ENCODE measurements around the gene DYNLRB1.
A peak's percentile ranks its signal among the peaks of the same experiment; 100 is the strongest.
"Not testable (repeated sequence)": the region's sequence is repeated elsewhere in the genome, so short reads cannot be mapped to it uniquely, and the experiment has no call there.

DYNLRB1 gene

GRCh38 chr20:34516247-34517113, at the start of gene DYNLRB1:
TSS of gene DYNLRB1 (plus strand) at chr20:34516422. CDS start at chr20:34516459, 37 bp downstream.
- no peak for TF ChIP-seq CTCF (conservative IDR thresholded peaks at IDR 0.05; ENCODE audit: low read depth, low read length)
- peak; percentile 97 for DNase-seq (ENCODE audit: low read depth)

GRCh38 chr20:34468951-34469350, 47.3 kb upstream of the DYNLRB1 start:
- no peak for DNase-seq (ENCODE audit: low read depth)
- no peak overlapping the region for H3K4me3 ChIP-seq (ENCODE audit: low read depth, low read length)
- no peak for TF ChIP-seq CTCF (conservative IDR thresholded peaks at IDR 0.05; ENCODE audit: low read depth, low read length)

More at GRCh38 chr20:34516247-34517113, at the start of gene DYNLRB1:
- H3K4me3 ChIP-seq (ENCODE audit: low read depth, low read length): peak within 1 kb of the TSS; percentile 89

GRCh38 chr20:34472246-34472925, 43.8 kb upstream of the DYNLRB1 start:
- DNase-seq (ENCODE audit: low read depth): peak; percentile 45
- TF ChIP-seq CTCF (conservative IDR thresholded peaks at IDR 0.05; ENCODE audit: low read depth, low read length): no peak
- H3K4me3 ChIP-seq (ENCODE audit: low read depth, low read length): no peak overlapping the region

GRCh38 chr20:34473262-34473883, 42.8 kb upstream of the DYNLRB1 start:
- DNase-seq (ENCODE audit: low read depth): peak; percentile 70
- H3K4me3 ChIP-seq (ENCODE audit: low read depth, low read length): no peak overlapping the region
- peak; percentile 64 for TF ChIP-seq CTCF (conservative IDR thresholded peaks at IDR 0.05; ENCODE audit: low read depth, low read length)

GRCh38 chr20:34475979-34476736, 40.1 kb upstream of the DYNLRB1 start:
- TF ChIP-seq CTCF (conservative IDR thresholded peaks at IDR 0.05; ENCODE audit: low read depth, low read length): peak; percentile 51
- H3K4me3 ChIP-seq (ENCODE audit: low read depth, low read length): no peak overlapping the region
- DNase-seq (ENCODE audit: low read depth): peak; percentile 36

GRCh38 chr20:34479627-34480026, 36.6 kb upstream of the DYNLRB1 start:
- no peak for DNase-seq (ENCODE audit: low read depth)
- TF ChIP-seq CTCF (conservative IDR thresholded peaks at IDR 0.05; ENCODE audit: low read depth, low read length): no peak
- H3K4me3 ChIP-seq (ENCODE audit: low read depth, low read length): no peak overlapping the region

GRCh38 chr20:34482154-34482553, 34.1 kb upstream of the DYNLRB1 start:
- DNase-seq (ENCODE audit: low read depth); H3K4me3 ChIP-seq (ENCODE audit: low read depth, low read length): not testable (repeated sequence)

GRCh38 chr20:34483585-34484220, 32.5 kb upstream of the DYNLRB1 start:
- not testable (repeated sequence) for DNase-seq (ENCODE audit: low read depth); H3K4me3 ChIP-seq (ENCODE audit: low read depth, low read length)
